CD14-positive monocyte (primary cell): Measurements from ENCODE around the gene SEC14L1. TPM values are rescaled to one million over a fixed set of nuclear protein-coding genes. Genes with fewer than 3 reads are reported as not detected.

Experiments used
- DNase-seq, 3 donors: peaks; one replicate each; pipeline ENCODE4 v3.0.0-alpha.2; 2011 to 2022
- H2AFZ ChIP-seq: 2 replicates; pipeline ENCODE4 v1.6.0; 2012; ENCODE audit warnings: mild to moderate bottlenecking, low read depth, low read length, inconsistent platforms; ENCODE audit not compliant: insufficient read depth, poor library complexity, severe bottlenecking
- H3K27ac ChIP-seq, 2 donors: 1 replicate in 1 of 2; 2 replicates in 1 of 2; pipeline ENCODE4 v1.5.1; 2012 to 2013; ENCODE audit warnings: low read length in 2 of 2, control low read depth in 1 of 2, inconsistent platforms in 1 of 2, low read depth in 1 of 2, mild to moderate bottlenecking in 1 of 2
- H3K27me3 ChIP-seq, 2 donors: one replicate each; pipeline versions ENCODE4 v1.6.0 to v1.6.1; 2011 to 2013; ENCODE audit warnings: low read length in 2 of 2; ENCODE audit not compliant: control insufficient read depth in 2 of 2, insufficient read depth in 2 of 2
- H3K36me3 ChIP-seq, 2 donors: replicated peaks in 1 of 2; 1 replicate in 1 of 2; 2 replicates in 1 of 2; pipeline versions ENCODE4 v1.5.1 to v1.6.1; 2012 to 2013; ENCODE audit warnings: low read length in 2 of 2, control low read depth in 1 of 2, inconsistent platforms in 1 of 2, mild to moderate bottlenecking in 1 of 2; ENCODE audit not compliant: insufficient read depth in 2 of 2, control insufficient read depth in 1 of 2
- H3K4me1 ChIP-seq, 2 donors: 1 replicate in 1 of 2; 2 replicates in 1 of 2; pipeline versions ENCODE4 v1.5.1 to v1.6.1; 2012 to 2013; ENCODE audit warnings: low read length in 2 of 2, control low read depth in 1 of 2, inconsistent platforms in 1 of 2, mild to moderate bottlenecking in 1 of 2, moderate library complexity in 1 of 2; ENCODE audit not compliant: insufficient read depth in 2 of 2, control insufficient read depth in 1 of 2
- H3K4me2 ChIP-seq: replicated peaks from 2 replicates; pipeline ENCODE3; 2012; ENCODE audit warnings: low read length, moderate library complexity, mild to moderate bottlenecking; ENCODE audit not compliant: poor library complexity, severe bottlenecking; ENCODE audit errors: extremely low read depth
- H3K4me3 ChIP-seq, 3 experiments: fragments of 200-600 bp in 1 of 3; sonication (generic) in 1 of 3; replicated peaks in 1 of 3; 1 replicate in 2 of 3; 2 replicates in 1 of 3; pipeline ENCODE4 v1.5.1; 2011 to 2013; ENCODE audit warnings: low read length in 3 of 3, mild to moderate bottlenecking in 3 of 3, control low read depth in 2 of 3, low read depth in 2 of 3, inconsistent platforms in 1 of 3, moderate library complexity in 1 of 3
- H3K79me2 ChIP-seq: 2 replicates; pipeline ENCODE4 v1.6.0; 2012; ENCODE audit warnings: mild to moderate bottlenecking, control low read depth, inconsistent platforms, low read length, moderate library complexity; ENCODE audit not compliant: insufficient read depth
- H3K9ac ChIP-seq: 2 replicates; pipeline ENCODE4 v1.6.0; 2017; ENCODE audit warnings: low read length, mild to moderate bottlenecking; ENCODE audit not compliant: insufficient read depth, poor library complexity, severe bottlenecking
- H3K9me3 ChIP-seq, 2 donors: replicated peaks in 1 of 2; 1 replicate in 1 of 2; 2 replicates in 1 of 2; pipeline versions ENCODE4 v1.5.1 to v1.6.1; 2012 to 2013; ENCODE audit warnings: low read length in 2 of 2, control low read depth in 1 of 2; ENCODE audit not compliant: control insufficient read depth in 1 of 2, insufficient read depth in 1 of 2
- H4K20me1 ChIP-seq: 2 replicates; pipeline ENCODE4 v1.6.0; 2012; ENCODE audit warnings: mild to moderate bottlenecking, low read length, control low read depth, moderate library complexity; ENCODE audit not compliant: insufficient read depth
- H3K27ac Mint-ChIP-seq, 7 donors: one replicate each; pipeline ENCODE4 v1.8.0; 2020; ENCODE audit warnings: mild to moderate bottlenecking in 7 of 7, mixed read lengths in 7 of 7, moderate library complexity in 6 of 7, inconsistent platforms in 2 of 7
- H3K27me3 Mint-ChIP-seq, 3 donors: one replicate each; pipeline ENCODE4 v1.8.0; 2021 to 2022; ENCODE audit warnings: low read depth in 3 of 3, mild to moderate bottlenecking in 3 of 3, mixed read lengths in 3 of 3, moderate library complexity in 3 of 3, inconsistent platforms in 1 of 3
- H3K36me3 Mint-ChIP-seq, 2 donors: one replicate each; pipeline ENCODE4 v1.8.0; 2020; ENCODE audit warnings: mixed read lengths in 2 of 2, inconsistent platforms in 1 of 2, mild to moderate bottlenecking in 1 of 2
- H3K4me1 Mint-ChIP-seq: one replicate; pipeline ENCODE4 v1.8.0; 2020; ENCODE audit warnings: mild to moderate bottlenecking, mixed read lengths
- H3K4me3 Mint-ChIP-seq, 2 donors: one replicate each; pipeline ENCODE4 v1.8.0; 2020; ENCODE audit warnings: mild to moderate bottlenecking in 2 of 2, mixed read lengths in 2 of 2, moderate library complexity in 1 of 2
- H3K9me3 Mint-ChIP-seq, 7 donors: one replicate each; pipeline ENCODE4 v1.8.0; 2020 to 2022; ENCODE audit warnings: mixed read lengths in 7 of 7, mild to moderate bottlenecking in 6 of 7, moderate library complexity in 6 of 7, inconsistent platforms in 2 of 7
- WGBS: methylation state at CpG from one replicate; pipeline ENCODE4 v1.1.5; 2013; ENCODE audit warnings: missing lambda C conversion rate; ENCODE audit not compliant: insufficient coverage; 5-methylcytosine and 5-hydroxymethylcytosine counted together
- intact Hi-C, 2 donors: fragments of 100-400 bp; cut with micrococcal nuclease; formaldehyde crosslinking; loops; one replicate each; pipeline versions ENCODE4 v1.15.0 to v1.15.1; 2023
- polyA plus RNA-seq, 3 donors: library from polyadenylated mRNA; depleted of rRNA in 1 of 3; unstranded in 2 of 3; stranded (reverse) in 1 of 3; fragments of 300-500 nt in 2 of 3; fragments of >200 nt in 1 of 3; fragmentation: Illumina TruSeq in 2 of 3; gene quantifications; 1 replicate in 2 of 3; 2 replicates in 1 of 3; pipeline ENCODE4 v1.2.3, GENCODE V29; 2012 to 2021
- TF ChIP-seq, protein P1 (sequence below): fragments of 200-600 bp; IDR thresholded peaks from one replicate; pipeline ENCODE4 v1.8.0; 2022; ENCODE audit warnings: antibody characterized with exemption, mild to moderate bottlenecking

The SEC14L1 gene
- polyA plus RNA-seq, 3 donors = 34.1 to 76.4 (median 43.2) TPM

DNA sequence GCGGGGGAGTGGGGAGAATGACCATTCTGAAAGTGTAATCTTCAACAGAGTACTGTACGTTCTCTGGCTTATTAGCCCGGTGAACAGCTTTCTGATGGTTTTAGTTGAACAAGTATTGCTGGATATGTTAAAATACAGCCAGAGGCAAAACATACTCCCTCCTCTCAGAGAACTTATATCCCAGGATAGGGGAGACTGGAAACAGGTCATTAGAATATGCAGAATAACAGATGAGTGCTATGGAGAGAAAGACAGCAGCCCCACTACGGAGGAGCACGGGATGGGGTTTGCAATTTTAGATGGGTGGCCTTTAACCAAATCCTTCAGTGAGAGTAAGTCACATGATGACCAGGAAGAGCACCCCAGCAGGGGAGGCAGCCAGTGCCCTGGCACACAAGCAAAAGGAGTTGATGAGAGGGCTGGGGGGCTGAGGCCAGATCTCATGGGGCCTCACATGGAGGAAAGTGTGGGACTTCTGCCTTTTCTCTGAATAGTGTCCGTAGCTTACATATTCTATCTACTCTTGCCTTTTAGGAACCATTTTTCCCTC is 43.1 kb upstream of the SEC14L1 start:
- peaks cover 39 to 52% of the 10 kb centered on the region in 2 donors for H3K36me3 Mint-ChIP-seq
- no peaks in the 10 kb centered on the region for H3K9me3 ChIP-seq
- H3K4me1 ChIP-seq = peaks cover 44 to 45% of the 10 kb centered on the region in 2 donors
- 83% methylated on average over 1 of the region's 6 CpGs for WGBS
- no peak overlapping the region for H3K9ac ChIP-seq
- no peaks in the 10 kb centered on the region for H3K27me3 Mint-ChIP-seq
- H3K27me3 ChIP-seq = no peaks in the 10 kb centered on the region
- H3K4me3 ChIP-seq = peak overlapping the region in 1 of 3 experiments; percentile 56
- H3K4me2 ChIP-seq = peak overlapping the region; percentile 25
- peak overlapping the region; percentile 87 to 94 for H3K27ac ChIP-seq
- peak overlapping the region; percentile 30 for H2AFZ ChIP-seq
- peaks cover 26 to 32% of the 10 kb centered on the region in 2 donors for H3K36me3 ChIP-seq
- TF ChIP-seq, protein P1, sequence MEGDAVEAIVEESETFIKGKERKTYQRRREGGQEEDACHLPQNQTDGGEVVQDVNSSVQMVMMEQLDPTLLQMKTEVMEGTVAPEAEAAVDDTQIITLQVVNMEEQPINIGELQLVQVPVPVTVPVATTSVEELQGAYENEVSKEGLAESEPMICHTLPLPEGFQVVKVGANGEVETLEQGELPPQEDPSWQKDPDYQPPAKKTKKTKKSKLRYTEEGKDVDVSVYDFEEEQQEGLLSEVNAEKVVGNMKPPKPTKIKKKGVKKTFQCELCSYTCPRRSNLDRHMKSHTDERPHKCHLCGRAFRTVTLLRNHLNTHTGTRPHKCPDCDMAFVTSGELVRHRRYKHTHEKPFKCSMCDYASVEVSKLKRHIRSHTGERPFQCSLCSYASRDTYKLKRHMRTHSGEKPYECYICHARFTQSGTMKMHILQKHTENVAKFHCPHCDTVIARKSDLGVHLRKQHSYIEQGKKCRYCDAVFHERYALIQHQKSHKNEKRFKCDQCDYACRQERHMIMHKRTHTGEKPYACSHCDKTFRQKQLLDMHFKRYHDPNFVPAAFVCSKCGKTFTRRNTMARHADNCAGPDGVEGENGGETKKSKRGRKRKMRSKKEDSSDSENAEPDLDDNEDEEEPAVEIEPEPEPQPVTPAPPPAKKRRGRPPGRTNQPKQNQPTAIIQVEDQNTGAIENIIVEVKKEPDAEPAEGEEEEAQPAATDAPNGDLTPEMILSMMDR = no peak
- H3K4me3 Mint-ChIP-seq = peak overlapping the region; percentile 48 to 67
- peak in 1 of 3 donors; percentile 25 for DNase-seq
- H3K79me2 ChIP-seq = peaks cover 19% of the 10 kb centered on the region
- peaks cover 40% of the 10 kb centered on the region for H3K4me1 Mint-ChIP-seq
- H3K27ac Mint-ChIP-seq = peak overlapping the region; percentile 95 to 99 (median 98)
- peaks cover 0 to 2% (median 0%) of the 10 kb centered on the region in 7 donors for H3K9me3 Mint-ChIP-seq
- intact Hi-C loops = loop anchor here (2.0 to 5.0 kb wide), 2 partner anchors 43 to 45 kb away; partner anchors contain the start of gene SEC14L1 (in 2 of the 2)
- H4K20me1 ChIP-seq = no peaks in the 10 kb centered on the region

DNA sequence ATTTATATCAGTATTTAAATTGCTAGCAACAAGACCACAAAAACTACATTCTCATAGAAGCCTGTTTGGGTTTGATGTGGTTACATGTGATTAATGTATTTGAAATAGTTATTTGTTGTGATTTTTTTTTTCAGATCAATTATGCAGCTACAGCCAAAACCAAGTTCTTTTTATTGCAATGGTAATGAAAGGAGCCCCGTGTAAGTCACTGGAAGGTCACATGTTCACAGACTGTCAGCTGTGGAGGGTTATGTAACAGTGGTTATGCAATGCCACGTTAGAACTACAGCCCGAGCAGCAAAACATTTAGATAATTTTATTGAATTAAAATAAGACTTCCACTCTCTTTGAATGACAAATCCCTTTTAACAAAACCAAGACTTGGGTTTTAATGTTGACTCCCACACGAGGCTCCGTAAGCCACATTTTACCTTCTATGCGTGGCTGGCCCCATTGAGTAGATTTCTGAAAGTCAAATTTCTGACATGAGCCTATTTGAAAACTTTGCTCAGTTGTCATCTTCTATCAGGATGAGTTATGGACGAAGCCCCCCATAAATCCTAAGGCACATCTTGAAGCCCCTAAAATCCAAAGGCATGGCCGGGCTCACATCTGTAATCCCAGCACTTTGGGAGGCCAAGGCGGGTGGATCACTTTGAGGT is 41.8 kb upstream of the SEC14L1 start:
- H3K27me3 Mint-ChIP-seq = no peaks in the 10 kb centered on the region
- Histone ChIP-seq H3K27me3 (no peaks in the 10 kb centered on the region), H3K9ac (peak overlapping the region; percentile 55), H3K36me3 (peaks cover 14 to 19% of the 10 kb centered on the region in 2 donors), H3K27ac (peak overlapping the region; percentile 87 to 94), H3K4me1 (peaks cover 44 to 45% of the 10 kb centered on the region in 2 donors), H4K20me1 (no peaks in the 10 kb centered on the region), H3K9me3 (no peaks in the 10 kb centered on the region), H2AFZ (peak overlapping the region; percentile 14), H3K79me2 (peaks cover 11% of the 10 kb centered on the region), H3K4me2 (peak overlapping the region; percentile 57), H3K4me3 (peak overlapping the region in 1 of 3 experiments; percentile 56)
- peak overlapping the region; percentile 95 to 99 (median 98) for H3K27ac Mint-ChIP-seq
- peak overlapping the region; percentile 5 to 68 for H3K4me3 Mint-ChIP-seq
- peaks cover 0 to 2% (median 0%) of the 10 kb centered on the region in 7 donors for H3K9me3 Mint-ChIP-seq
- intact Hi-C loops = loop anchor here (1.0 to 5.0 kb wide), 3 partner anchors 11 to 43 kb away; partner anchors contain the start of gene SEC14L1 (in 2 of the 2)
- 31% methylated on average over 4 of the region's 9 CpGs for WGBS
- TF ChIP-seq, protein P1 = no peak
- DNase-seq = peak; percentile 88 to 94 (median 93)
- peaks cover 40% of the 10 kb centered on the region for H3K4me1 Mint-ChIP-seq
- peaks cover 30 to 39% of the 10 kb centered on the region in 2 donors for H3K36me3 Mint-ChIP-seq
